Right lobe of liver (tissue), 6 donors: Measurements from ENCODE around the gene POLR1C. TPM values are rescaled to one million over a fixed set of nuclear protein-coding genes. Genes with fewer than 3 reads are reported as not detected.

ENCODE experiments used
- ATAC-seq, 4 donors: fragments of 200-7000 bp; cut with Tn5 transposase; one replicate each; pipeline ENCODE4 v1.9.1; 2020; ENCODE audit warnings: mild to moderate bottlenecking in 4 of 4, moderate library complexity in 4 of 4
- DNase-seq, 3 donors: peaks; one replicate each; pipeline ENCODE4 v3.0.0-alpha.2; 2020
- H3K27ac ChIP-seq, 3 donors: fragments of 200-600 bp; one replicate each; pipeline ENCODE4 v1.8.0; 2022
- H3K27me3 ChIP-seq, 2 donors: fragments of 200-600 bp; one replicate each; pipeline ENCODE4 v1.8.0; 2022
- H3K36me3 ChIP-seq, 4 donors: fragments of 200-600 bp; sonication (generic) in 1 of 4; one replicate each; pipeline versions ENCODE4 v1.5.1 to v1.8.0; 2017 to 2022; ENCODE audit warnings: control low read depth in 1 of 4
- H3K4me1 ChIP-seq, 4 donors: fragments of 200-600 bp; sonication (generic) in 1 of 4; one replicate each; pipeline versions ENCODE4 v1.5.1 to v1.8.0; 2017 to 2022; ENCODE audit warnings: control low read depth in 1 of 4
- H3K4me3 ChIP-seq, 3 donors: fragments of 200-600 bp; one replicate each; pipeline ENCODE4 v1.8.0; 2022
- H3K9me3 ChIP-seq, 4 donors: fragments of 200-600 bp; sonication (generic) in 1 of 4; one replicate each; pipeline versions ENCODE4 v1.5.1 to v1.8.0; 2017 to 2022; ENCODE audit warnings: control low read depth in 1 of 4
- CTCF ChIP-seq, 4 donors: fragments of 200-600 bp in 3 of 4; fragments of 450-650 bp in 1 of 4; IDR thresholded peaks; one replicate each; pipeline versions ENCODE4 v1.5.1 to v1.8.0; 2016 to 2022; ENCODE audit warnings: antibody characterized with exemption in 4 of 4, mild to moderate bottlenecking in 2 of 4
- POLR2A ChIP-seq: fragments of 450-650 bp; IDR thresholded peaks from one replicate; pipeline ENCODE4 v1.6.1; 2017; ENCODE audit warnings: antibody characterized with exemption, mild to moderate bottlenecking
- WGBS: methylation state at CpG from one replicate; pipeline ENCODE4 v1.1.6; 2018; ENCODE audit warnings: low coverage, low lambda C conversion rate; ENCODE audit not compliant: insufficient coverage; ENCODE audit errors: missing lambda C conversion rate; 5-methylcytosine and 5-hydroxymethylcytosine counted together
- intact Hi-C, 2 donors: fragments of 100-400 bp; cut with DNase I; formaldehyde crosslinking; loops; one replicate each; pipeline versions ENCODE4 v1.11.2 to v1.14.1; 2022
- total RNA-seq, 6 experiments: library from RNA; depleted of rRNA in 2 of 6; stranded (reverse); fragments of >200 nt in 2 of 6; fragmentation: NEBNext Ultra II Directional in 3 of 6; extraction: Animal tissue kit (Norgen Biotek cat#: 25700) in 3 of 6; gene quantifications; one replicate each; pipeline versions ENCODE4 v1.1.0 to v1.2.4, GENCODE V29; 2016 to 2023
- donor health status: DM: no; HTN: yes; CAD: no.
- donor health status: DM: no; HTN: no; CAD: no.
- donor health status: DM: no; HTN: no; CAD: no.
- donor health status: DM: no; HTN: yes; CAD: no.
- donor health status: DM: no; HTN: yes; CAD: no.

The POLR1C gene
- total RNA-seq, 6 experiments from 2014 or later: 12.2 to 17.7 (median 14.1) TPM

DNA sequence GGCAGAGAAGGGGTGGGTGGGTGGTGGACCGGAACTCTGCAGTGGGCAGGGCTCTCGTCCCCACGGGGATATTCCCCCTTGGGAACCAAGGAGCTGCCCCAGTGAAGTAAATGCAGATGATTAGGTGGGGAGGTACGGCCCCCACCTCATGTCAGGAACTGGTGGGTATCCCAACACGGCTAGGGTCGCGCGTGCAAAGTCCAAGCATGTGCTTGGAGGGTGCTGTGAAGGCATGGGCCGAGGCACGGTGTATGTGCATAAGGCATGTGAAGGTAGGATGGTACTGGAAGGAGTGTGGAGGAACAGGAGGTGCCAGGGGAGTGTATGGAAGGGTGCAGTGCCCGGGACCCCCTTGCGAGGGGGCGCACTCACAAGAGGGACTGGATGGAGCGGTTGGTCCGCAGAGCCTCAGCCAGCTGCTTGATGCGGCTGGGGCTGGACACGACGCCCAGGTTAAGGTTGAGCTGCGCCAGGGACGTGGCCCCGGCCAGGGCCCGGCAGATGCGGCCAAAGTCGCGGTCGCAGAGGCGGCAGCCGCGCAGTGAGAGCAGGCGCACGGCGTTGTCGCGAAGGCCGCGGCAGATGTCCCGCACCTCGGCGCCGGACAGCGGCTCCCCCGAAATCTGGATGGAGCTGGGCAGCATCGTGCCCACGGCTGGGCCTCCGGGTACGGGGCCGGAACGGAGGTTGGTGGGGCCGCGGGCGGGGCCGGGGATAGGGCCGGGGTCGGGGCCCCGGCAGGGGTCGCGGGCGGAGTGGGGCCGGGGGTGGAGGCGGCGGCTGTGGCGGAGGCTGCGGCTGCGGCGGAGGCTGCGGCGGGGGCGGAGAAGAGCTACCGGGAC is 7.5 kb upstream of the POLR1C start:
- intact Hi-C loops: loop anchor here (5.0 kb wide), 1 partner anchor 57 kb away; no protein-coding TSS in a partner anchor
- DNase-seq (peak in 1 of 3 donors; percentile 35), ATAC-seq (peak in 2 of 4 donors; percentile 2 to 3)
- 12% methylated on average over 26 of the region's 69 CpGs for WGBS
- TF ChIP-seq POLR2A: no peak
- no peak for TF ChIP-seq CTCF (IDR thresholded peaks at IDR 0.05)
- Histone ChIP-seq H3K4me1 (peaks cover 0 to 14% (median 2%) of the 10 kb centered on the region in 4 donors), H3K27me3 (no peaks in the 10 kb centered on the region), H3K9me3 (no peaks in the 10 kb centered on the region), H3K36me3 (peaks cover 3 to 37% (median 18%) of the 10 kb centered on the region in 4 donors), H3K4me3 (peak overlapping the region; percentile 52 to 83 (median 67)), H3K27ac (no peak overlapping the region)

- Histone ChIP-seq H3K4me3 (peak within 1 kb of the TSS; percentile 52 to 83 (median 67)), H3K27me3 (no peaks in the 10 kb centered on the region), H3K27ac (no peak within 1 kb of the TSS), H3K36me3 (peaks cover 3 to 40% (median 20%) of the 10 kb centered on the region in 4 donors), H3K9me3 (no peaks in the 10 kb centered on the region), H3K4me1 (peaks cover 0 to 14% (median 3%) of the 10 kb centered on the region in 4 donors)
- WGBS: 41% methylated on average over 13 of the region's 96 CpGs
- peak; percentile 92 to 94 (median 94) for DNase-seq
- ATAC-seq: peak; percentile 84 to 92 (median 88)
- TF ChIP-seq CTCF (IDR thresholded peaks at IDR 0.05) (no peak), POLR2A (no peak)
- intact Hi-C loops: loop anchor here (5.0 kb wide), 1 partner anchor 58 kb away; no protein-coding TSS in a partner anchor
These were observed 6.7 kb upstream of the POLR1C start, which contains the start of gene LRRC73 for GRCh38 chr6:43509984-43510826. TSS of gene LRRC73 (minus strand) at chr6:43510346. CDS start at chr6:43509785, 561 bp downstream.

GRCh38 chr6:43510827-43511163 is 6.1 kb upstream of the POLR1C start:
- H3K4me1 ChIP-seq: peaks cover 0 to 20% (median 6%) of the 10 kb centered on the region in 4 donors
- no peaks in the 10 kb centered on the region for H3K27me3 ChIP-seq
- H3K9me3 ChIP-seq: no peaks in the 10 kb centered on the region
- no peak overlapping the region for H3K27ac ChIP-seq
- 74% methylated on average over 5 of the region's 10 CpGs for WGBS
- intact Hi-C loops: no loop called here
- DNase-seq (no peak), ATAC-seq (peak in 1 of 4 donors; percentile 1)
- peaks cover 3 to 44% (median 20%) of the 10 kb centered on the region in 4 donors for H3K36me3 ChIP-seq
- H3K4me3 ChIP-seq: peak overlapping the region in 2 of 3 donors; percentile 67 to 83
- no peak for TF ChIP-seq POLR2A
- TF ChIP-seq CTCF (IDR thresholded peaks at IDR 0.05): no peak

- 72% methylated on average over 6 of the region's 11 CpGs for WGBS
- intact Hi-C loops: no loop called here
- H3K27ac ChIP-seq: no peak overlapping the region
- H3K27me3 ChIP-seq: no peaks in the 10 kb centered on the region
- ATAC-seq: no peak
- no peak for DNase-seq
- TF ChIP-seq CTCF (IDR thresholded peaks at IDR 0.05): no peak
- TF ChIP-seq POLR2A: no peak
- H3K4me3 ChIP-seq: no peak overlapping the region
- no peaks in the 10 kb centered on the region for H3K9me3 ChIP-seq
- peaks cover 3 to 44% (median 20%) of the 10 kb centered on the region in 4 donors for H3K36me3 ChIP-seq
- H3K4me1 ChIP-seq: peaks cover 0 to 22% (median 8%) of the 10 kb centered on the region in 4 donors
These were observed 5.0 kb upstream of the POLR1C start for GRCh38 chr6:43511824-43512415.
